H1 (cell line): Measurements from ENCODE around the gene BICD1. TPM values are rescaled to one million over a fixed set of nuclear protein-coding genes. Genes with fewer than 3 reads are reported as not detected.

Experiments used
- JUN ChIP-seq: IDR thresholded peaks from 2 replicates; pipeline ENCODE4 v1.6.1; 2011; ENCODE audit warnings: low read depth, mild to moderate bottlenecking, improper control_type of control experiment, low read length
- SRF ChIP-seq: IDR thresholded peaks from 2 replicates; pipeline ENCODE4 v1.6.1; 2011; ENCODE audit warnings: mild to moderate bottlenecking, low read depth, low read length, moderate library complexity
- polyA plus RNA-seq, 7 experiments: library from polyadenylated mRNA; depleted of rRNA in 3 of 7; stranded (reverse) in 5 of 7; unstranded in 2 of 7; fragments of >200 nt in 5 of 7; fragments of 200-250 nt in 2 of 7; gene quantifications; 1 replicate in 5 of 7; 2 replicates in 1 of 7; 4 replicates in 1 of 7; pipeline versions ENCODE4 v1.2.1 to v1.2.3, GENCODE V29; 2011 to 2013; ENCODE audit warnings: missing spikeins in 2 of 7, mixed read lengths in 2 of 7
- total RNA-seq: library from RNA; stranded (reverse); fragmentation: NEBNext Ultra II Directional; extraction: Animal tissue kit (Norgen Biotek cat#: 25700); gene quantifications from 2 replicates; pipeline ENCODE4 v1.2.1, GENCODE V29; 2021

The BICD1 gene
- total and polyA plus RNA-seq, 2 of the 8 experiments (the other 6 are each of a cell fraction or from before 2014, with no cell fraction given): 34.1 to 58.4 TPM

DNA sequence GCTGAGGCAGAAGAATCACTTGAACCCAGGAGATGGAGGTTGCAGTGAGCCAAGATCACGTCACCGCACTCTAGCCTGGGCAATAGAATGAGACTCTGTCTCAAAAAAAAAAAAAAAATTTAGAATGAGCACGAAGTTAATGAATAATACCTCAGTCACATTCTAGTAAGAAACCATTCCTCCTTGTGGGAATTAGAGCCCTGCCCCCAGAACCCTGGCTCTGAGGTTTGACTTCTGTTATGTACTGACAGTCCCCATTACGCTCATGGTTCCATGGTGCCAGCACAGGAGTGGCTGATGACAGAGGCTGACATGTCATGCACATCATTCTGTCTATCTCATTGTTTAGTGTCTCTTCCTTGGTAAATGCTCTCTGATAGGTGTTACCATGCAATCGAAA is 160.1 kb downstream of the BICD1 start (continued):
- TF ChIP-seq SRF (no peak), JUN (no peak)
